Duodenal mucosa (tissue), 2 donors: ENCODE measurements around the gene VWA5B2.

Source experiments
- H3K27ac ChIP-seq: one replicate; pipeline ENCODE4 v1.7.0; 2013; ENCODE audit warnings: low read depth, low read length
- H3K27me3 ChIP-seq, 2 donors: one replicate each; pipeline ENCODE4 v1.7.0; 2013; ENCODE audit warnings: low read length in 2 of 2, control low read depth in 1 of 2; ENCODE audit not compliant: insufficient read depth in 2 of 2, control insufficient read depth in 1 of 2
- H3K36me3 ChIP-seq, 2 donors: one replicate each; pipeline ENCODE4 v1.7.0; 2013; ENCODE audit warnings: low read length in 2 of 2, control low read depth in 1 of 2; ENCODE audit not compliant: insufficient read depth in 2 of 2, control insufficient read depth in 1 of 2
- H3K4me1 ChIP-seq, 2 donors: one replicate each; pipeline ENCODE4 v1.7.0; 2013; ENCODE audit warnings: low read length in 2 of 2, control low read depth in 1 of 2; ENCODE audit not compliant: insufficient read depth in 2 of 2, control insufficient read depth in 1 of 2
- H3K4me3 ChIP-seq, 2 donors: one replicate each; pipeline ENCODE4 v1.7.0; 2013; ENCODE audit warnings: low read length in 2 of 2, low read depth in 1 of 2
- H3K9ac ChIP-seq, 2 donors: one replicate each; pipeline ENCODE4 v1.7.0; 2013; ENCODE audit warnings: low read length in 2 of 2, low read depth in 1 of 2
- H3K9me3 ChIP-seq, 2 donors: one replicate each; pipeline ENCODE4 v1.7.0; 2013; ENCODE audit warnings: low read length in 2 of 2, control low read depth in 1 of 2; ENCODE audit not compliant: control insufficient read depth in 1 of 2

The VWA5B2 gene

DNA sequence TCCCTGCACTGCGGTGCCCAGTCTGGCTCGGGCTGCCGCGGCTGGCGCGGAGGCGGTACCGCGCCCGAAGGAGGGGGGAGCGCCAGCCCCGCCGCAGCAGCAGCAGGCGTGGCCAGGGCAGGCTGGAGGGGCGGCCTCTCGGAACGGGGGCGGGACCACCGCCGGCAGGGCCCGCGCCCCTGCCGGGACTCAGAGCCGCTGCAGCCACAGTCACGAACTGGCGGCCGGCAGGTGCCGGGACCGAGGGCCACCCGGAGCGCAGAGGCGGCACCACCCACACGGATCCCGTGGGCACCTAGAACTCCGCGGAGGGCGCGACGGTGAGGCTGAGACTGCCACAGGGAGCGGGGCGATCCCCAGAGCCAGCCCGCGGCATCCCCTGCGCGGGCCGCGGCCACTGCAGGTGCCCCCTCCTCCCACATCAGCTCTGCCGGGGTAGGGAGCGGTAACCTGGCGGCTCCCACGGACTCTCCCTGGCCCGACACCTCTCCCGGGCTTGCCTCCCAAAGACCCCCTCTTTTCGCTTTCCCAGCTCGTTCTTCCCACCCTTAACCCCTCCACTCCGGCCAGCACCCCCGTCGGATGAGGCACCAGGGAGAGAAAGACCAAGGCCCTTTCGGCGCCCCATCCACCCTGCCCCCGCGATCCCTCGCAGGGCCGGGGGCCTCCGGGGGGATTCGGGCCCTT, at the start of gene VWA5B2:
Gene VWA5B2, plus strand, starts transcription at position 192 of the 687 bp plus-strand sequence. CDS start 944 bp downstream, outside the sequence.
- H3K4me3 ChIP-seq = peak within 1 kb of the TSS; percentile 22 to 69
- no peaks in the 10 kb centered on the region for H3K36me3 ChIP-seq
- peaks cover 36 to 42% of the 10 kb centered on the region in 2 donors for H3K27me3 ChIP-seq
- no peak within 1 kb of the TSS for H3K27ac ChIP-seq
- peak within 1 kb of the TSS in 1 of 2 donors; percentile 38 for H3K9ac ChIP-seq
- peaks cover 0 to 15% of the 10 kb centered on the region in 2 donors for H3K4me1 ChIP-seq
- H3K9me3 ChIP-seq = no peaks in the 10 kb centered on the region

- Histone ChIP-seq H3K9ac (no peak overlapping the region), H3K4me1 (peaks cover 40 to 42% of the 10 kb centered on the region in 2 donors)
Observed at GRCh38 chr3:184180165-184180564, 49.2 kb upstream of the VWA5B2 start.

DNA sequence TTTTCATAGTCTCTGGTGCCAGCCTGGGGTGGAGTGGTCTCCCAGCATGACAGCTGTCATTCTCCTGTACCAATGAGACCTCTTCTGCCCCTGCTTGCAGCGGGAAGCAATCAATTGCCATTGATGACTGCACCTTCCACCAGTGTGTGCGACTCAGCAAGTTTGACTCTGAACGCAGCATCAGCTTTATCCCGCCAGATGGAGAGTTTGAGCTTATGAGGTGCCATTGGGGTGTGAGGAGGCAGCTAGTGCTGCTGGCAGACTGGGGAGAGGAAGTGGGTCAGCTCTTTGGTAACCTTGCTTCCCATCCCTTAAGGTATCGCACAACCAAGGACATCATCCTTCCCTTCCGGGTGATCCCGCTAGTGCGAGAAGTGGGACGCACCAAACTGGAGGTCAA, 47.8 kb upstream of the VWA5B2 start:
- Histone ChIP-seq H3K9me3 (no peaks in the 10 kb centered on the region), H3K27ac (no peak overlapping the region), H3K4me3 (no peak overlapping the region), H3K36me3 (peaks cover 64 to 73% of the 10 kb centered on the region in 2 donors), H3K4me1 (peaks cover 34 to 36% of the 10 kb centered on the region in 2 donors), H3K9ac (no peak overlapping the region), H3K27me3 (no peaks in the 10 kb centered on the region)

More at GRCh38 chr3:184180165-184180564, 49.2 kb upstream of the VWA5B2 start:
- H3K27me3 ChIP-seq = no peaks in the 10 kb centered on the region
- no peak overlapping the region for H3K27ac ChIP-seq
- H3K36me3 ChIP-seq = peaks cover 64 to 73% of the 10 kb centered on the region in 2 donors
- H3K9me3 ChIP-seq = no peaks in the 10 kb centered on the region
- no peak overlapping the region for H3K4me3 ChIP-seq

DNA sequence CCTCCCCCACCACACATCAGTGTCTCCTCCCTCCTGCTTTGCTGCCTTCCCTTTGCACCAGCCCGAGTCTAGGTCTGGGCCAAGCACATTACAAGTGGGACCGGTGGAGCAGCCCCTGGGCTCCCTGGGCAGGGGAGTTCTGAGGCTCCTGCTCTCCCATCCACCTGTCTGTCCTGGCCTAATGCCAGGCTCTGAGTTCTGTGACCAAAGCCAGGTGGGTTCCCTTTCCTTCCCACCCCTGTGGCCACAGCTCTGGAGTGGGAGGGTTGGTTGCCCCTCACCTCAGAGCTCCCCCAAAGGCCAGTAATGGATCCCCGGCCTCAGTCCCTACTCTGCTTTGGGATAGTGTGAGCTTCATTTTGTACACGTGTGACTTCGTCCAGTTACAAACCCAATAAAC, 45.7 kb upstream of the VWA5B2 start:
- no peak overlapping the region for H3K4me3 ChIP-seq
- H3K27me3 ChIP-seq = no peaks in the 10 kb centered on the region
- no peak overlapping the region for H3K9ac ChIP-seq
- H3K9me3 ChIP-seq = no peaks in the 10 kb centered on the region
- H3K27ac ChIP-seq = no peak overlapping the region
- peaks cover 24 to 27% of the 10 kb centered on the region in 2 donors for H3K4me1 ChIP-seq
- peaks cover 51 to 68% of the 10 kb centered on the region in 2 donors for H3K36me3 ChIP-seq

- H3K4me3 ChIP-seq = peak overlapping the region in 1 of 2 donors; percentile 69
- H3K27ac ChIP-seq = no peak overlapping the region
- H3K9ac ChIP-seq = peak overlapping the region; percentile 63 to 77
- H3K36me3 ChIP-seq = peaks cover 52 to 68% of the 10 kb centered on the region in 2 donors
- H3K9me3 ChIP-seq = no peaks in the 10 kb centered on the region
- H3K27me3 ChIP-seq = no peaks in the 10 kb centered on the region
- peaks cover 18 to 21% of the 10 kb centered on the region in 2 donors for H3K4me1 ChIP-seq
Observed at GRCh38 chr3:184184546-184185230, 44.7 kb upstream of the VWA5B2 start.

DNA sequence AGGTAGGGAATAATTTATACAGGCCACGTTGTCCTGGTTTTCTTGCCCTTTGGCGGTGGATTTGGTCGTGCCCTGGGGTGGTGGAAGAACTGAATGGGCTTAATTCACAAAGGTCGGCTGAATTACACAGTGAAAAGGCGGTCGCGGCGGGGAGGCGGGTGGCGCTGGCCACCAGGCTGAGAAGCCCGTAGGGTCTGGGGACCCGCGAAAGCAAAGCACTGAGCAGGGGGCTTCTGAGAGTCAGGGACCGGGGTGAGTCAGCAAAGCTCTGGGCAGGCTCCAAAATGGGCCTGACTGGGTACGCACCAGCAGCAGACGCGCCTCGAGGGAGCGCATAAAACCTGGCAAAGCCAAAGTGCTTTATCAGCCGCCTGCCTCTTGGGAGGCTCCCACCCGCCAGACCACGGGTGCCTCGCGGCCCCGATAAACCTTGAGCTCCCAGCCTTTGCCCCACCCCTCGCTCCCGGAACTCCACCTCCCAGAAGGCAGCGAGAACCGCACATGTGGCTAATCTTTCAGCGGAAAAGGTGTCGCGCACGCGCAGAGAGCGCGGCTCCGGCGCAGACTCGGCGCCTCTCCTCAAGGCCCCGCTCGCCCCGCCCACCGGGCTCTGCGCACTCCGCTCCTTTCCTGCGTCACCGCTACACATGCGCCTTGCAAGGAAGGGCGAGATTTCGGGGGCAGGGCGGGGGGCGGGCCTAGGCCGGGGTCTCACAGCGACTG, 43.8 kb upstream of the VWA5B2 start:
- H3K36me3 ChIP-seq = peaks cover 49 to 68% of the 10 kb centered on the region in 2 donors
- H3K4me3 ChIP-seq = peak overlapping the region; percentile 98 to 99
- peak overlapping the region; percentile 67 for H3K27ac ChIP-seq
- no peaks in the 10 kb centered on the region for H3K27me3 ChIP-seq
- H3K9ac ChIP-seq = peak overlapping the region; percentile 96
- no peaks in the 10 kb centered on the region for H3K9me3 ChIP-seq
- peaks cover 18 to 21% of the 10 kb centered on the region in 2 donors for H3K4me1 ChIP-seq

DNA sequence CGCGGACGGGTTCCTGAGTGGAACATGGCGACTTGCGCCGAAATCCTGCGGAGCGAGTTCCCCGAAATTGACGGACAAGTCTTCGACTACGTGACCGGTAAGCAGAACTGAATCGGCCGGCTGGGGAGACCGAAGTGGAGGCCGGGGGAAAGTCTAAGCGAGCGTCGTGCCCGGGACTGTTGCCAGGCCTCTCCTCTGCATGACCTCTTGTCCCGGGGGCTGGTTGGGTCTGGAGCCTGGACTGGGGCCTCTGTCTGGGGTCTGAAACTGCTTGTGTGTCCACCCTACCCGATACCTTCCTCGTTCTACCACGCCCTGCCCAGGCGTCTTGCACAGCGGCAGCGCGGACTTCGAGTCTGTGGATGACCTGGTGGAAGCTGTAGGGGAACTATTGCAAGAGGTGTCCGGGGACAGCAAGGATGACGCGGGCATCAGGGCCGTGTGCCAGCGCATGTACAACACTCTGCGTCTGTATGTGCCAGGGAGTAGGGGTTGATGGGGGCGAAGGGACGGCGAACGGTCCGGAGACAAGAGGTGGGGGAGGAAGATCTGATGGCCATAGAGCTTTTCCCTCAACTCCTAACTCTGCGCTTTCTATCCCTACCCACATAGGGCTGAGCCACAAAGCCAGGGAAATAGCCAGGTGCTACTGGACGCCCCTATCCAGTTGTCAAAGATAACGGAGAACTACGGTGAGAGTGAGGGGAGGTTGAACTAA, 43.0 kb upstream of the VWA5B2 start, which contains the start of gene ABCF3:
Gene ABCF3, plus strand, starts transcription at position 16 of the 718 bp plus-strand sequence. Its CDS starts 9 bp downstream, at position 25.
- no peaks in the 10 kb centered on the region for H3K27me3 ChIP-seq
- peak within 1 kb of the TSS; percentile 96 for H3K9ac ChIP-seq
- no peaks in the 10 kb centered on the region for H3K9me3 ChIP-seq
- H3K4me3 ChIP-seq = peak within 1 kb of the TSS; percentile 98 to 99
- H3K4me1 ChIP-seq = peaks cover 18 to 21% of the 10 kb centered on the region in 2 donors
- H3K27ac ChIP-seq = peak within 1 kb of the TSS; percentile 67
- peaks cover 49 to 68% of the 10 kb centered on the region in 2 donors for H3K36me3 ChIP-seq

DNA sequence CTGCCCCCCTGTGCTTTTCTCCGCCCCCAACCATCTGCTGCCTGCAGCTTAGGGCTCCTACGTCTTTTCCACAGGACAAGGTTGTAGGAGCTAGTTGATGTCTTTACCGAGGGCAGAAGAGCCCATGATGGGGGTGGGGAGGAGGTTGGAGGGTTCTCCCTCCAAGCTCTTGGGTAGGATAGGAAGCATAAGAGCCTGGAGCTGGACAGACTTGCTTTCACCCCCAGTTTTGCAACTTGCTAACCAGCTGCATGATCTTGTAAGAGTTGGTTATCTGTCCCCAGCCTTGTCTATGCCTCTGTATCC, 42.5 kb upstream of the VWA5B2 start:
- H3K27me3 ChIP-seq = no peaks in the 10 kb centered on the region
- no peak overlapping the region for H3K27ac ChIP-seq
- H3K9me3 ChIP-seq = no peaks in the 10 kb centered on the region
- peak overlapping the region; percentile 98 to 99 for H3K4me3 ChIP-seq
- H3K36me3 ChIP-seq = peaks cover 46 to 67% of the 10 kb centered on the region in 2 donors
- peak overlapping the region; percentile 96 for H3K9ac ChIP-seq
- H3K4me1 ChIP-seq = peaks cover 18 to 21% of the 10 kb centered on the region in 2 donors

GRCh38 chr3:184188080-184188479, 41.3 kb upstream of the VWA5B2 start:
- Histone ChIP-seq H3K27ac (no peak overlapping the region), H3K9me3 (no peaks in the 10 kb centered on the region), H3K4me1 (peaks cover 18 to 21% of the 10 kb centered on the region in 2 donors), H3K27me3 (no peaks in the 10 kb centered on the region), H3K36me3 (peaks cover 45 to 67% of the 10 kb centered on the region in 2 donors), H3K9ac (no peak overlapping the region), H3K4me3 (no peak overlapping the region)
